Gastrocnemius medialis (tissue), 4 donors: ENCODE measurements around the gene ZBTB37. TPM values are rescaled to one million over a fixed set of nuclear protein-coding genes. Genes with fewer than 3 reads are reported as not detected.
"Not testable (repeated sequence)": the region's sequence is repeated elsewhere in the genome, so short reads cannot be mapped to it uniquely, and the experiment has no call there.

Source experiments
- ATAC-seq, 2 donors: fragments of 150-250 bp; one replicate each; pipeline ENCODE4 v1.9.1; 2016
- DNase-seq, 2 donors: peaks; one replicate each; pipeline ENCODE4 v3.0.0-alpha.2; 2019
- H3K27ac ChIP-seq, 4 donors: fragments of 200-600 bp; sonication (generic); 1 replicate in 1 of 4; 2 replicates in 3 of 4; pipeline ENCODE4 v1.5.1; 2016 to 2018; ENCODE audit warnings: mild to moderate bottlenecking in 2 of 4, moderate library complexity in 1 of 4
- H3K27me3 ChIP-seq, 3 donors: fragments of 200-600 bp; sonication (generic) in 2 of 3; 1 replicate in 1 of 3; 2 replicates in 2 of 3; pipeline versions ENCODE4 v1.5.1 to v1.6.0; 2016 to 2019; ENCODE audit warnings: mild to moderate bottlenecking in 1 of 3, moderate library complexity in 1 of 3
- H3K36me3 ChIP-seq, 2 donors: fragments of 200-600 bp; sonication (generic) in 1 of 2; one replicate each; pipeline ENCODE4 v1.5.1; 2017 to 2018
- H3K4me1 ChIP-seq, 2 donors: fragments of 200-600 bp; sonication (generic) in 1 of 2; one replicate each; pipeline ENCODE4 v1.5.1; 2016 to 2017; ENCODE audit warnings: mild to moderate bottlenecking in 2 of 2
- H3K4me3 ChIP-seq, 4 donors: fragments of 200-600 bp; sonication (generic) in 3 of 4; 1 replicate in 1 of 4; 2 replicates in 3 of 4; pipeline ENCODE4 v1.5.1; 2016 to 2019; ENCODE audit warnings: mild to moderate bottlenecking in 2 of 4
- H3K9me3 ChIP-seq, 3 donors: fragments of 200-600 bp; sonication (generic) in 2 of 3; 1 replicate in 1 of 3; 2 replicates in 2 of 3; pipeline ENCODE4 v1.5.1; 2016 to 2019
- CTCF ChIP-seq, 5 experiments: fragments of 450-650 bp in 3 of 5; fragments of 200-600 bp in 2 of 5; sonication (generic) in 2 of 5; IDR thresholded peaks in 4 of 5; conservative IDR thresholded peaks in 1 of 5; 1 replicate in 4 of 5; 2 replicates in 1 of 5; pipeline ENCODE4 v1.5.1; 2016 to 2019; ENCODE audit warnings: antibody characterized with exemption in 5 of 5, mild to moderate bottlenecking in 3 of 5, moderate library complexity in 3 of 5
- POLR2A ChIP-seq, 2 donors: fragments of 450-650 bp; IDR thresholded peaks; one replicate each; pipeline ENCODE4 v1.6.1; 2017; ENCODE audit warnings: antibody characterized with exemption in 2 of 2, mild to moderate bottlenecking in 2 of 2, moderate library complexity in 2 of 2
- in situ Hi-C, 4 donors: fragments of 200-750 bp; cut with MboI; loops; one replicate each; pipeline versions ENCODE4 v1.15.0 to v1.8.0; 2017; ENCODE audit warnings: low sequenced_read_pairs in 4 of 4
- intact Hi-C: fragments of 100-400 bp; cut with DNase I; formaldehyde crosslinking; loops from one replicate; pipeline ENCODE4 v1.15.1; 2023; ENCODE audit warnings: low total_unique reads
- total RNA-seq, 4 donors: library from RNA; depleted of rRNA; stranded (reverse); fragments of >200 nt; gene quantifications; one replicate each; pipeline versions ENCODE4 v1.1.0 to v1.2.3, GENCODE V29; 2016

ZBTB37 gene
- total RNA-seq, 4 donors from 2014 or later, result 3.5 to 13.3 (median 4.0) TPM

- no peak for ATAC-seq
- no peak for DNase-seq
- no peak overlapping the region for H3K27ac ChIP-seq
- no peak overlapping the region for H3K4me3 ChIP-seq
- intact Hi-C loops (no loop called here), in situ Hi-C loops (no loop called here)
- no peak for TF ChIP-seq CTCF (IDR thresholded peaks at IDR 0.05 in 4 of 5, conservative IDR thresholded peaks at IDR 0.05 in 1 of 5)
- TF ChIP-seq POLR2A (IDR thresholded peaks at IDR 0.05), result no peak
- no peaks in the 10 kb centered on the region for H3K4me1 ChIP-seq
- H3K36me3 ChIP-seq, result no peaks in the 10 kb centered on the region
- H3K27me3 ChIP-seq, result no peaks in the 10 kb centered on the region
- H3K9me3 ChIP-seq, result no peaks in the 10 kb centered on the region
Measured at GRCh38 chr1:173925306-173926242, 57.4 kb downstream of the ZBTB37 start.

- not testable (repeated sequence) for H3K9me3 ChIP-seq, ATAC-seq, H3K4me3 ChIP-seq
Measured at GRCh38 chr1:173930541-173930940, 62.4 kb downstream of the ZBTB37 start.

GRCh38 chr1:173934440-173934839, 66.3 kb downstream of the ZBTB37 start:
- in situ Hi-C loops, result no loop called here
- Histone ChIP-seq H3K27me3 (no peaks in the 10 kb centered on the region), H3K27ac (no peak overlapping the region), H3K4me1 (no peaks in the 10 kb centered on the region), H3K4me3 (no peak overlapping the region), H3K36me3 (peaks cover 4 to 57% of the 10 kb centered on the region in 2 donors), H3K9me3 (no peaks in the 10 kb centered on the region)
- intact Hi-C loops, result no loop called here
- no peak for DNase-seq
- ATAC-seq, result no peak
- TF ChIP-seq CTCF (IDR thresholded peaks at IDR 0.05 in 4 of 5, conservative IDR thresholded peaks at IDR 0.05 in 1 of 5) (no peak), POLR2A (IDR thresholded peaks at IDR 0.05) (no peak)

More at GRCh38 chr1:173930541-173930940, 62.4 kb downstream of the ZBTB37 start:
- H3K27ac ChIP-seq, intact Hi-C loops, H3K27me3 ChIP-seq, DNase-seq, in situ Hi-C loops, H3K4me1 ChIP-seq: not testable (repeated sequence)
- peaks cover 0 to 24% of the 10 kb centered on the region in 2 donors for H3K36me3 ChIP-seq

DNA sequence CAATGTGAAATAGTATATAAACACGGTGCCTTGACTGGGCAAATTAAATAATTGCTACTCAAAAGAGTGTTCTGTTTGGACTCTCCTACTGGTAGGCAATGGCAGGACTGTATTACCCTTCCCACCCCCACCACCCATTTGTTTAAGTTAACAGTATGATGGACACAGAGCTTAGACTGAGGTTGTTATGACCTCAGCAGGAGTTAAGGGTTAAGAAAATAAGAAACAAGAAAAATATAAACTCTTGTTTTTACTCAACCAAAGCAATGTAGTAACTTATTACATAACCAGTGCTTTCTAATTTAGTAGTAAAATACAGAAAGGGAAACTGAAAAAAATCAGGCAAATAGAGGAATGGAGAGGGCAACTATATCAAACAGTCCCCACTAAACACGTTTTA, 68.9 kb downstream of the ZBTB37 start:
- no peaks in the 10 kb centered on the region for H3K4me1 ChIP-seq
- DNase-seq, result no peak
- H3K4me3 ChIP-seq, result no peak overlapping the region
- H3K27ac ChIP-seq, result no peak overlapping the region
- in situ Hi-C loops, result no loop called here
- intact Hi-C loops, result loop anchor here (5.0 kb wide), 1 partner anchor 45 kb away; no protein-coding TSS in a partner anchor
- TF ChIP-seq CTCF (IDR thresholded peaks at IDR 0.05 in 4 of 5, conservative IDR thresholded peaks at IDR 0.05 in 1 of 5) (no peak), POLR2A (IDR thresholded peaks at IDR 0.05) (no peak)
- no peak for ATAC-seq
- H3K36me3 ChIP-seq, result peaks cover 9 to 81% of the 10 kb centered on the region in 2 donors
- H3K9me3 ChIP-seq, result no peaks in the 10 kb centered on the region
- no peaks in the 10 kb centered on the region for H3K27me3 ChIP-seq

GRCh38 chr1:173946380-173946921, 78.3 kb downstream of the ZBTB37 start:
- no peaks in the 10 kb centered on the region for H3K4me1 ChIP-seq
- in situ Hi-C loops (no loop called here), intact Hi-C loops (no loop called here)
- H3K4me3 ChIP-seq, result no peak overlapping the region
- H3K36me3 ChIP-seq, result peaks cover 0 to 98% of the 10 kb centered on the region in 2 donors
- H3K9me3 ChIP-seq, result no peaks in the 10 kb centered on the region
- H3K27me3 ChIP-seq, result no peaks in the 10 kb centered on the region
- TF ChIP-seq POLR2A (IDR thresholded peaks at IDR 0.05) (no peak), CTCF (IDR thresholded peaks at IDR 0.05 in 4 of 5, conservative IDR thresholded peaks at IDR 0.05 in 1 of 5) (no peak)
- DNase-seq, result no peak
- no peak for ATAC-seq
- no peak overlapping the region for H3K27ac ChIP-seq
